HPDE6-E6E7 (cell line): ENCODE data around the gene CRYBG1.
"Not testable (repeated sequence)": the region's sequence is repeated elsewhere in the genome, so short reads cannot be mapped to it uniquely, and the experiment has no call there.

Source experiments
- DNase-seq: peaks from one replicate; pipeline ENCODE4 v3.0.0; 2011; ENCODE audit warnings: missing footprints; ENCODE audit errors: extremely low spot score

CRYBG1 gene

GRCh38 chr6:106508834-106509233 is 148.3 kb downstream of the CRYBG1 start:
- no peak for DNase-seq

DNA sequence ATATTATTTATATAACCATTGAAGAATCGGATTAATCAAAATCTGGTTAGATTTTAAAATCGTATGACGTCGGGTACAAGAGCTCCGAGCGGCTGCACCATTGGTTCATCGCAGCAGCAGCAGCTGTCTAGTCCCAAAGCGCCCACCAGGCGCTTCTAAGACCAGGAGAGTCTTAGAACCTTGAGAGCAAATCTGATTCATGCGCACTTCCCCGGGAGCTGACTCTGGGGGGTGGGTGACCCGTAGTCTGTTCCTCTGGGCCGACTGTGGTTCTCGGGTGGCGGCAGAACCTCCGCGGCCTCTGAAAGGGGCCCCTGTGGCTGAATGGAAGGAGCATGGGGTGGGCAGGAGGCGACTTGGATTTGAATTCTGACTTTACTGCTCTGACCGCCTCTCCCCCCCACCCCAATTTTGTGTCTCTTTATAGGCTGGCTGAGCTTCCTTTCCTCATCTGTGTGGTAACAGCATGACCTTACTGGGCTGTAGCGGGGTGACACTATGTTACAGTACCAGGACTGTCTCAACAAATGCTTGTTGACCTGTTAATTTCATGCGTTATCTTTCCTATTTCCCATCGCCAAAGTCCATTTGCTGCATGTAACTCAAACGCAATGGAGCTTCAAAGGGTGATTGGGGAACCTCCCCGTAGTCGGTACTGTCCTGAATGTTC is 149.0 kb downstream of the CRYBG1 start:
- no peak for DNase-seq

GRCh38 chr6:106510090-106510970 is 149.8 kb downstream of the CRYBG1 start:
- DNase-seq, result no peak

DNA sequence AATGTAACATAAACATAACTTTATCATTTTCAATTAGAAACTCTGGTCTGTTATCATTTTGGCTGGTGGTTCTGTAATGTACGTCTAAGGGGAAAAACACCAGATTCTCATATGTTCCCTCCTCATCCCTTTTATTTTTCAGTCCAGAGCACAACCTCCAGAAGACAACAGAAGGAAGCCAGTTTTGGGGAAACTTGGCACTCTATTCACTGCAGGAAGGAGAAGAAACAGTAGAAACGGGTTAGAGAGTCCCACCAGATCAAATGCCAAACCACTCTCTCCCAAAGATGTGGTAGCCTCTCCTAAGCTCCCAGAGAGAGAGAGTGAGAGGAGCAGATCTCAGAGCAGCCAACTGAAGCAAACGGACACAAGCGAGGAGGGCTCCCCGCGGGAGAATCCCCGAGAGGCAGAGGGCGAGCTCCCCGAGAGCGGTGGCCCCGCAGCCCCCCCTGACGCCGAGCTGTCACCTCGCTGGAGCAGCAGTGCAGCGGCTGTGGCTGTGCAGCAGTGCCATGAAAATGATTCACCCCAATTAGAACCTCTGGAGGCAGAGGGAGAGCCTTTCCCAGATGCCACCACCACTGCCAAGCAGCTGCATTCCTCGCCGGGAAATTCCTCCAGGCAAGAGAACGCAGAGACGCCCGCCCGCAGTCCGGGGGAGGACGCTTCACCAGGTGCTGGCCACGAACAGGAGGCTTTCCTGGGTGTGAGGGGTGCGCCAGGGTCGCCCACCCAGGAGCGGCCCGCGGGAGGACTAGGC is 151.0 kb downstream of the CRYBG1 start:
- no peak for DNase-seq

DNA sequence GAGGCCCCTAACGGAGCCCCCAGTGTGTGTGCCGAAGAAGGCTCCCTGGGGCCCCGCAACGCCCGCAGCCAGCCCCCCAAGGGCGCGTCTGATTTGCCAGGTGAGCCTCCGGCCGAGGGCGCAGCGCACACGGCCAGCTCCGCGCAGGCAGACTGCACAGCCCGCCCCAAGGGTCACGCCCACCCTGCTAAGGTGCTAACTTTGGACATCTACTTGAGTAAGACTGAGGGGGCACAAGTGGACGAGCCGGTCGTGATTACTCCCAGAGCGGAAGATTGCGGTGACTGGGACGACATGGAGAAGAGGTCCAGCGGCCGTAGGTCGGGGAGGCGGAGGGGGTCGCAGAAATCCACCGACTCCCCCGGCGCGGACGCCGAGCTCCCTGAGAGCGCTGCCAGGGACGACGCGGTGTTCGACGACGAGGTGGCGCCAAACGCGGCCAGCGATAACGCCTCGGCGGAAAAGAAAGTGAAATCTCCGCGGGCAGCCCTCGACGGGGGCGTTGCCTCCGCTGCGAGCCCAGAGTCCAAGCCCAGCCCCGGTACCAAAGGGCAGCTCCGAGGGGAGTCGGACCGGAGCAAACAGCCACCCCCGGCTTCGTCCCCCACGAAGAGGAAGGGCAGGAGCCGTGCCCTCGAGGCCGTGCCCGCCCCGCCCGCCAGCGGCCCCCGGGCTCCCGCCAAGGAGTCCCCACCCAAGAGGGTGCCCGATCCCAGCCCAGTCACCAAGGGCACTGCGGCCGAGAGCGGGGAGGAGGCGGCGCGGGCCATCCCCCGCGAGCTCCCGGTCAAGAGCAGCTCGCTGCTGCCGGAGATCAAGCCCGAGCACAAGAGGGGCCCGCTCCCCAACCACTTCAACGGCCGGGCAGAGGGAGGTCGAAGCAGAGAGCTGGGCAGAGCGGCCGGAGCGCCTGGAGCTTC is 151.8 kb downstream of the CRYBG1 start:
- DNase-seq, result no peak

- no peak for DNase-seq
Measured at GRCh38 chr6:106512968-106513574, 152.6 kb downstream of the CRYBG1 start.

DNA sequence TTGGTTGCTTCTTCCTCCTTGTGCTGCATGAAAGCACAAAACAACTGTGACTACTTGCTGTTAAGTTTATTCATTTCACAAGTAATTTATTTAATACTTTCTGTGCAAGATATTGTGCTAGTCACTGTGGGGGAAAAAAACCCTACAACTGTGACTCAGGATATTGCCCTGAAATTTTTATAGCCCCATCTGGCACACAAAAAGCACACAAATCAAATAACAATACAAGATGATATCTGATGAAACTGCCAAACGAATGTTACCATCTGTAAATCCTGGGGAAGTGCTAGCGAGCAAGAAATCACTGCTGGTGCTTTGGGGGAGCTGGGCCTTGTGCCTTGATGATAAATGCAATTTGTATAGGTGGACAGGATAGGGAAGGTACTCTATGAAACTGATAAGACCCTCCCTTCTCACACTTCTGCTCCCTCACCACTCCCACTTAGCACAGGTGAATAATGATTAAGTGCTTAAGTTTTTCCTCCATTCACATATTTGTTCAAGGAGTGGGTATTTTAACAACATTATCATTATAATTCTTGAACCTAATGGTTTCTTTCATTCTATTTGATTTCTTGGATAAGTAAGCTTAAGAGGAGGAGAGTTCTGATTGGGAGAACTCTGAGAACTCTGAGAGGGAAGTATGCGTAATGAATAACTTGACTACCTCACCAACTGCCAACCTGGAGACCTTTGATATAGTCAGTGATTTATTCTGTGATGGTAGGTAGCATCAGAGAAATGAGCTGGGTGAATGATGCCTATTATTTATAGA is 153.5 kb downstream of the CRYBG1 start:
- DNase-seq, result no peak

- DNase-seq, result no peak
Measured at GRCh38 chr6:106514583-106514885, 154.0 kb downstream of the CRYBG1 start.

DNA sequence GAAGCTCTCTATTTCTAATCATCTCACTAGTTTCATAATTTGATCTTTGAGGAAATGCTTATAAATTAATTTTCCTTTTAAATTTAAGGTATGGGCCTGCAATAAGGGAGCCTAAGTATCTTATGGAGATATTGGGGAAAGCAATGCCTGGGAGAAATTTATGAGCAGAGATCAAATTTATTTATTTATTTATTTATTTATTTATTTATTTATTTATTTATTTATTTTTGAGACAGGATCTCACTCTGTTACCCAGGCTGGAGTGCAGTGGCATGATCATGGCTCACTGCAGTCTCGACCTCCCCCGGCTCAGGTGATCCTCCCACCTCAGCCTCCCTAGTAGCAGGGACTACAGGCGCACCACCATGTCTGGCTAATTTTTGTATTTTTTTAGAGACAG is 155.1 kb downstream of the CRYBG1 start:
- DNase-seq, result not testable (repeated sequence)

DNA sequence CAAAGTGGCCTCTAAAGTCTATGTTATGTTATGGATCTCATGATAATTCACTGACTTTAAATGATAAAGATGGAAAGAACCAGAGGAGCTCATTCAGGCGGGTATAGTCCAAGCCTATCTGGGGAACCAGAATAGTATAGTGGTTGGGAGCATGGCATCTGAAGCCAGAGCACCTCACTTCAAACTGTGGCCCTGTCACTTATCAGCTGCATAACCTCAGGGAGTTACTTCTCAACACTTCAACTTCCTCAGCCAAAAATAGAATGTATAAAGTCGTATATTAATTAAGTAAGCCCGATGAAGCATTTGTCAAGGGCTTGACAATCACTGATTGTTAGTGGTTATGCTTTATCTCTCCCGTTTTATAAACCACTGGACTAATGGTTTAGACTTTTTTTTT is 156.1 kb downstream of the CRYBG1 start:
- no peak for DNase-seq

DNA sequence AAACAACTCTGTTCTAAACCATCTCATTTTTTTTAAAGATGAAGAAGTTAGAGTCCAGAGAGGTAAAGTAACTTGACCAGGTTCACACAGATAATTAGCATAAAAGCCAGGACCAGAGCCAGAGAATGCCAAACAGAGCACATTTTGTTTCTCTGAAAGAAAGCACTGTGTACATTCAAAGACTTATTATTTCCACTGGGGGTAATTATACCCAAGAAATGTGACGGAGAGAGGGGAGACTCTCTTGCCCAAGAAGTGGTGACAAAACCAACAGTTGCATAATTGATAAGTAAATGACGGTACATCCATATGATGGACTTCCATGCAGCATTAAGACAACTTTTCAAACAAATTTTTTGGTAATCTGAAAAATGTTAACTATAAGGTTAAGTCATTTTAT is 157.2 kb downstream of the CRYBG1 start:
- DNase-seq, result no peak

DNA sequence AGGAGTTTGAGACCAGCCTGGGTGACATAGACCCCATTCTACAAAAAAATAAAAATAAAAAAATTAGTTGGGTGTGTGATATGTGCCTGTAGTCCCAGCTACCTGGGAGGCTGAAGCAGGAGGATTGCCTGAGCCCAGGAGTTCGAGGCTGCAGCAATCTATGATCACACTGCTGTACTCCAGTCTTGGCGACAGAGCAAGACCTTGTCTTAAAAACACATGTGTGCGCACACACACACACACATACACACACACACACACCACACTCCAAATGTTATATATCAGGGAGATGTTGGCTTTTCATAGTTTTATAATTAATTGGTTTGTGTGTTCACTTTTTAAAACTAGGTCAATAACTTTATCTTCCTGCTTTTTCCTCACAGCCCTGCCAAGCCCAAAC is 158.2 kb downstream of the CRYBG1 start:
- DNase-seq, result no peak

DNA sequence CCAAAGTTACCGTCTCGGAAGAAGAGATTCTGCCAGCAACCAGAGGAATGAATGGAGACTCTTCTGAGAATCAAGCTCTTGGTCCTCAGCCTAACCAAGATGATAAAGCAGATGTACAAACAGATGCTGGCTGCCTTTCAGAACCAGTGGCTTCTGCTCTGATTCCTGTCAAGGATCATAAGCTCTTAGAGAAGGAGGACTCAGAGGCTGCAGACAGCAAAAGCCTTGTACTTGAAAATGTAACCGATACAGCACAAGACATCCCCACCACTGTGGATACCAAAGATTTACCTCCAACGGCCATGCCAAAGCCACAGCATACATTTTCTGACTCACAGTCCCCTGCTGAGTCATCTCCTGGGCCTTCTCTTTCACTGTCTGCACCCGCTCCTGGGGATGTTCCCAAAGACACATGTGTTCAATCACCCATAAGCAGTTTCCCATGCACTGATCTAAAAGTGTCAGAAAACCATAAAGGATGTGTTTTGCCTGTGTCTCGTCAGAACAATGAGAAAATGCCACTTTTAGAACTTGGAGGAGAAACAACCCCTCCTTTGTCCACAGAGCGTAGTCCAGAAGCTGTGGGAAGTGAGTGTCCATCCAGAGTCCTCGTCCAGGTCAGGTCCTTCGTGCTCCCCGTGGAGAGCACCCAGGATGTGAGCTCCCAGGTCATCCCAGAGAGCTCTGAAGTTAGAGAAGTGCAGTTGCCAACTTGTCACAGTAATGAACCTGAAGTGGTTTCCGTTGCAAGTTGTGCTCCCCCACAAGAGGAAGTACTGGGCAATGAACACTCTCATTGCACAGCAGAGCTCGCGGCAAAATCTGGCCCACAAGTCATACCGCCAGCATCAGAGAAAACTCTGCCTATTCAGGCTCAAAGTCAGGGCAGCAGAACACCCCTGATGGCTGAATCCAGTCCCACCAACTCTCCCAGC is 159.2 kb downstream of the CRYBG1 start:
- no peak for DNase-seq

DNA sequence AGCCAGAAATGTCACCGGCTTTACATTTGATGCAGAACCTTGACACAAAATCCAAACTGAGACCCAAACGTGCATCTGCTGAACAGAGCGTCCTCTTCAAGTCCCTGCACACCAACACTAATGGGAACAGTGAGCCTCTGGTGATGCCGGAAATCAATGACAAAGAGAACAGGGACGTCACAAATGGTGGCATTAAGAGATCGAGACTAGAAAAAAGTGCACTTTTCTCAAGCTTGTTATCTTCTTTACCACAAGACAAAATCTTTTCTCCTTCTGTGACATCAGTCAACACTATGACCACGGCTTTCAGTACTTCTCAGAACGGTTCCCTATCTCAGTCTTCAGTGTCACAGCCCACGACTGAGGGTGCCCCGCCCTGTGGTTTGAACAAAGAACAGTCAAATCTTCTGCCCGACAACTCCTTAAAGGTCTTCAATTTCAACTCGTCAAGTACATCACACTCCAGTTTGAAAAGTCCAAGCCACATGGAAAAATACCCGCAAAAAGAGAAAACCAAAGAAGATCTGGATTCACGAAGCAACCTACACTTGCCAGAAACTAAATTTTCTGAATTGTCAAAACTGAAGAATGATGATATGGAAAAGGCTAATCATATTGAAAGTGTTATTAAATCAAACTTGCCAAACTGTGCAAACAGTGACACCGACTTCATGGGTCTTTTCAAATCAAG is 160.3 kb downstream of the CRYBG1 start:
- DNase-seq, result no peak

DNA sequence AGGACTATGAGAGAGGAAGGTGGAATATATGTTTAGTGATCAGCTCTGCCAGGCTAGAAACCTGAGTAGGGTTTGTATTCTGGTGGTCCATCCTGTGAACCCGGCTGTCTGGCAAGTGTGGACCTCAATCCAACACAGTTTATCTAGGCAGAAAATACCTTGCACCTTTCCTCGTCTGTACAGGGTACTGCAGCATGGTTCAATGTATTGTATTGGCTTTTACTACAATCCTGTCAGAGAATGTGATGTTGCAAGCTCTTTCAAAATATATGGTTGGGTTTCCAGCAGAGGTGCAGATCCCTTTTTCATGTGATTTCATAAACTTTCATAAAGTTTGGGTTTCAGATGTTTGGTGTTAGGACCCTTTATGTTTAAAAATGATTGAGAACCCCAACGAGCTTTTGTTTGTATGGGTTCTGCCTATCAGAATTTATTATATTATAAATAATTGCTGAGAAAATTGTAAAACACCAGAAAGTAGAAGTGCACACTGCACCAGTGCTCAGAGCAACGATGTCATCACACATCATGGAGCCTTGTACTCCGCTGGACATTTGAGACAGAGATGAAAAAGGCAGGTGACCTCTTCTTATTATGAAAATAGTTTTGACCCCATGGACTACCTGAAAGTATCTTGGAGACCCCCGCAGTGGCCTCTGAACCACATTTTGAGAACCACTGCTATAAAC is 162.2 kb downstream of the CRYBG1 start:
- no peak for DNase-seq

DNA sequence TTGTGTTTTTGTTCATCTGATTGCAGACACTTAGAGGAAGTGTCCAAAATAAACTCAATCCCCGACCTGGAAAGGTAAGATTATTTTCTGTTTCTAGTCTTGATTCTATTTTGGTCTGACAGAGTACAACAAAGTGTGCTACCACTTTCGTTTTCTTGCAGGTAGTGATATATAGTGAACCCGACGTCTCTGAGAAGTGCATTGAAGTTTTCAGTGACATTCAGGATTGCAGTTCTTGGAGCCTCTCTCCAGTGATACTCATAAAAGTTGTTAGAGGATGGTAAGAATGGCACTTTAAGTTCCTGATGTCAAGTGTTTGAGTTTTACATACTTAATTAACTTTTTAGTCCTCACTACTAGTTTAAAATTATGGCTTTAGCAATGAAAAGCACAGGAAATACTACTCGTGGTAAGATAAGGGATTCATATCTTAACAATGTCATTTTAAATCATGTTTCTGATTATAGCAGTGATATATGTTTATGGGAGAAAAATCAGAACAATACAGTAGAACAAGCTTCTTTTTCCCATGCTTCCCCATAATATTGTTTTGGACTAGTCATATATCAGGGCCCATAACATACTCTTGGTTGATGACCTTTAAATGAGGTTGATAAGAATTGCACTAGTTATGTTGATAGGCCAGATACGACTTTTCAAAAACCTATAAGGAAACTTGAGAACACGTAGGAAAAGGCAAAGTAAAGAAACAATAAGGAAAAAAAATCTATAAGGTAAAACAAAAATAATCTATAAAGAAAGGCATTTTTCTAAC is 164.8 kb downstream of the CRYBG1 start:
- DNase-seq, result no peak

GRCh38 chr6:106525882-106526275 is 165.4 kb downstream of the CRYBG1 start:
- no peak for DNase-seq
